ENCODE results near the gene EIF3B. TPM values are rescaled to one million over a fixed set of nuclear protein-coding genes. Genes with fewer than 3 reads are reported as not detected.
"Not testable (repeated sequence)": the region's sequence is repeated elsewhere in the genome, so short reads cannot be mapped to it uniquely, and the experiment has no call there.

Gene EIF3B
- total RNA-seq (10 to 100 TPM; 84.7 to 95.2 TPM), polyA plus RNA-seq (10 to 100 TPM; 28.7 to 84.7 TPM)
- long read RNA-seq, donor 1, transcript EIF3B-201 (19 exons, 3,055 nt) = major isoform, 5 of 39 reads
- long read RNA-seq, donor 1, partial matches to known transcripts = 26 of 39 reads
- long read RNA-seq, donor 1, other reads (novel, unspliced or antisense) = 6 of 39 reads
- long read RNA-seq, donor 2, transcript EIF3B-201 (19 exons, 3,055 nt) = major isoform, 26 of 91 reads
- long read RNA-seq, donor 2, transcript EIF3B-202 (19 exons, 2,966 nt) = minor isoform, 23 of 91 reads
- long read RNA-seq, donor 2, partial matches to known transcripts = 12 of 91 reads
- long read RNA-seq, donor 2, other reads (novel, unspliced or antisense) = 30 of 91 reads

DNA sequence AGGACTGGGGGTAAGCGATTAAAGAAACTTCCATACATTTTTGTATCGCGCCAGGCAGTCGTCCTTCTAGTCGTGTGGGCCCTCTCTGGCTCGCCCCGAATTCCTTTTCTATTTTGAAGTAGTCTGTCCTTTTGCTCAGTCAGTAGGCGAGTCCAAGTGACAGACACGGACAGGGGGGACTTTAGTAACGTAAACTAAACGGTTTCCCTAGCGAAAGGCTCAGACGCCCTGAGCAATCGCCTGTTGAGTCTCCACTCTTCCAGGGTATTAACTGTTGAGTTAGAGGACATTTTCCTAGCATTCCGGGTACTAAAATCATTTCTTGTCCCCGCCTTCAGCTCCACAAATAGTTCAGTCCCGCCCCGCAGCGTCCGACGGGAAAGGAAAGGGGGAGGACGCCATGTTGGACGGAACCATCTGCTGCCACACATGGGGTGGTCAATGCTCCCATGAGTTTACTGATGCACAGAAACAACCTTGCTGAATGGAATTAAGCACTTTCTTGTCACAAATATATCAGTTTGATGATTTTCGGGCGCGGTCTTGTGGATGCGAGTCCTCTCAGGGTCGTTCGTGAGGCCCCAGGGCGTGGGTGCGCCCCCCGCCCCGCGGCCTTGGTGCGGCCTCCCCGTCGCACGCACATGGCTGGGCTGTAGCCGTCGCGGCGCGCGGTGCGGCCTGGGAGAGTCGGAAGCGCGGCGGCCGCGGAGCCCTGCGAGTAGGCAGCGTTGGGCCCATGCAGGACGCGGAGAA is at the start of gene EIF3B:
Gene EIF3B, plus strand, starts transcription at position 642 of the 753 bp plus-strand sequence. Its CDS starts 95 bp downstream, at position 737.
- Histone ChIP-seq H3K9me3 (ENCODE audit: control insufficient read depth, low read length) (no peaks in the 10 kb centered on the region), H3K27me3 (ENCODE audit: control insufficient read depth in 1 of 2, insufficient read depth in 2 of 2, low read length in 1 of 2) (no peaks in the 10 kb centered on the region), H3K27ac (ENCODE audit: low read depth in 1 of 2, low read length in 2 of 2) (peak within 1 kb of the TSS; percentile 84 to 91), H3K36me3 (ENCODE audit: control insufficient read depth in 1 of 2, insufficient read depth in 2 of 2, low read length in 1 of 2) (no peaks in the 10 kb centered on the region), H3K4me3 (ENCODE audit: low read length in 2 of 2) (peak within 1 kb of the TSS; percentile 83 to 95), H3K4me1 (ENCODE audit: control insufficient read depth in 1 of 2, insufficient read depth in 2 of 2, low read length in 2 of 2) (no peaks in the 10 kb centered on the region)
- 0% methylated on average over 55 of the region's 55 CpGs for WGBS, 2 donors
- ATAC-seq (ENCODE audit: low FRiP score) (peak; percentile 97), DNase-seq (peak; percentile 95)
- intact Hi-C loops (cut with DNase I) = loop anchor here in 1 of 2 donors (2.0 to 10.0 kb wide), 2 partner anchors 40 to 780 kb away; partner anchors contain the start of genes PSMG3 and SNX8

DNA sequence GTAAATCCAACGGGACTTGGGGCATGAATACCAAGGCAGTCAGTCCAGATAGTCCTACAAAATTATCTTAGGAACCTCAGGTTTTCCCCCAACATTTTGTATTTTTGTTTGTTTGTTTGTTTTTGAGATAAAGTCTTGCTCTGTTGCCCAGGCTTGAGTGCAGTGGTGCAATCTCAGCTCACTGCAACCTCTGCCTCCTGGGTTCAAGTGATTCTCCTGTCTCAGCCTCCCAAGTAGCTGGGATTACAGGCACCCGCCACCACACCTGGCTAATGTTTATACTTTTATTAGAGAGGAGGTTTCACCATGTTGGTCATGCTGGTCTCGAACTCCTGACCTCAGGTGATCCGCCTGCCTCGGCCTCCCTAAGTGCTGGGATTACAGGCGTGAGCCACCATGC is 49.4 kb upstream of the EIF3B start:
- H3K27me3 ChIP-seq (ENCODE audit: control insufficient read depth in 1 of 2, insufficient read depth in 2 of 2, low read length in 1 of 2); DNase-seq; H3K4me1 ChIP-seq (ENCODE audit: control insufficient read depth in 1 of 2, insufficient read depth in 2 of 2, low read length in 2 of 2); H3K36me3 ChIP-seq (ENCODE audit: control insufficient read depth in 1 of 2, insufficient read depth in 2 of 2, low read length in 1 of 2); H3K9me3 ChIP-seq (ENCODE audit: control insufficient read depth, low read length); intact Hi-C loops (cut with DNase I); H3K27ac ChIP-seq (ENCODE audit: low read depth in 1 of 2, low read length in 2 of 2); H3K4me3 ChIP-seq (ENCODE audit: low read length in 2 of 2); ATAC-seq (ENCODE audit: low FRiP score): not testable (repeated sequence)
- whole genome bisulfite sequencing, 2 donors = 91 to 93% methylated on average over 6 of the region's 6 CpGs

GRCh38 chr7:2306688-2307087 is 47.9 kb upstream of the EIF3B start:
- ATAC-seq (ENCODE audit: low FRiP score) = no peak
- no peaks in the 10 kb centered on the region for H3K4me1 ChIP-seq (ENCODE audit: control insufficient read depth in 1 of 2, insufficient read depth in 2 of 2, low read length in 2 of 2)
- WGBS, 2 donors = 94 to 95% methylated on average over 6 of the region's 6 CpGs
- H3K27ac ChIP-seq (ENCODE audit: low read depth in 1 of 2, low read length in 2 of 2) = no peak overlapping the region
- H3K36me3 ChIP-seq (ENCODE audit: control insufficient read depth in 1 of 2, insufficient read depth in 2 of 2, low read length in 1 of 2) = no peaks in the 10 kb centered on the region
- H3K27me3 ChIP-seq (ENCODE audit: control insufficient read depth in 1 of 2, insufficient read depth in 2 of 2, low read length in 1 of 2) = no peaks in the 10 kb centered on the region
- DNase-seq = no peak
- no peak overlapping the region for H3K4me3 ChIP-seq (ENCODE audit: low read length in 2 of 2)
- no peaks in the 10 kb centered on the region for H3K9me3 ChIP-seq (ENCODE audit: control insufficient read depth, low read length)
- intact Hi-C loops (cut with DNase I) = no loop called here

DNA sequence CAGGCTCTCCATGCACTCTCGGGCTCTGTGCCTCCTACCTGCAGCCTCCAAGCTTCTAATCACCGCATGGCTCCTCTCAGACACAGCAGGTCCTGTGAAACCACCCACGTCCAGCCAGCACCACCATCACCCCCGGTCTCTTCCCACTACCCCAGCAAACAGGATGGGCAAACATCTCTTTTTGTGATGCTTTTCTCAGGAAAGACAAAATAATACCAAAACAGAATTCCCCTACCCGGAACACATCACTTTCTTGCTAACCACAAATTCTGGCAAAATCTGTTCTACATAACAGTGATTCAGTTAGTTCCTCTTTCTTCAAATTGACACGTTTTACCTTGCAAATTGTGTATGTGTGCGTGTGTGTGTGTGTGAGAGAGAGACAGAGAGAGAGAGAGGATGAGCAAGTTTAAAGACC is 46.9 kb upstream of the EIF3B start:
- Histone ChIP-seq H3K27ac (ENCODE audit: low read depth in 1 of 2, low read length in 2 of 2) (no peak overlapping the region), H3K4me1 (ENCODE audit: control insufficient read depth in 1 of 2, insufficient read depth in 2 of 2, low read length in 2 of 2) (no peaks in the 10 kb centered on the region), H3K27me3 (ENCODE audit: control insufficient read depth in 1 of 2, insufficient read depth in 2 of 2, low read length in 1 of 2) (no peaks in the 10 kb centered on the region), H3K4me3 (ENCODE audit: low read length in 2 of 2) (no peak overlapping the region), H3K9me3 (ENCODE audit: control insufficient read depth, low read length) (no peaks in the 10 kb centered on the region), H3K36me3 (ENCODE audit: control insufficient read depth in 1 of 2, insufficient read depth in 2 of 2, low read length in 1 of 2) (no peaks in the 10 kb centered on the region)
- DNase-seq (no peak), ATAC-seq (ENCODE audit: low FRiP score) (no peak)
- WGBS, 2 donors = 87 to 90% methylated on average over 7 of the region's 7 CpGs
- intact Hi-C loops (cut with DNase I) = no loop called here

GRCh38 chr7:2309889-2310331 is 44.7 kb upstream of the EIF3B start:
- WGBS, 2 donors = 78 to 79% methylated on average over 20 of the region's 20 CpGs
- ATAC-seq (ENCODE audit: low FRiP score) (no peak), DNase-seq (no peak)
- Histone ChIP-seq H3K27me3 (ENCODE audit: control insufficient read depth in 1 of 2, insufficient read depth in 2 of 2, low read length in 1 of 2) (no peaks in the 10 kb centered on the region), H3K4me3 (ENCODE audit: low read length in 2 of 2) (no peak overlapping the region), H3K9me3 (ENCODE audit: control insufficient read depth, low read length) (no peaks in the 10 kb centered on the region), H3K27ac (ENCODE audit: low read depth in 1 of 2, low read length in 2 of 2) (no peak overlapping the region), H3K4me1 (ENCODE audit: control insufficient read depth in 1 of 2, insufficient read depth in 2 of 2, low read length in 2 of 2) (no peaks in the 10 kb centered on the region), H3K36me3 (ENCODE audit: control insufficient read depth in 1 of 2, insufficient read depth in 2 of 2, low read length in 1 of 2) (no peaks in the 10 kb centered on the region)
- intact Hi-C loops (cut with DNase I) = no loop called here

GRCh38 chr7:2312267-2312929 is 42.2 kb upstream of the EIF3B start:
- no peak for ATAC-seq (ENCODE audit: low FRiP score)
- H3K4me3 ChIP-seq (ENCODE audit: low read length in 2 of 2) = no peak overlapping the region
- intact Hi-C loops (cut with DNase I) = no loop called here
- H3K36me3 ChIP-seq (ENCODE audit: control insufficient read depth in 1 of 2, insufficient read depth in 2 of 2, low read length in 1 of 2) = no peaks in the 10 kb centered on the region
- no peak overlapping the region for H3K27ac ChIP-seq (ENCODE audit: low read depth in 1 of 2, low read length in 2 of 2)
- DNase-seq = no peak
- no peaks in the 10 kb centered on the region for H3K27me3 ChIP-seq (ENCODE audit: control insufficient read depth in 1 of 2, insufficient read depth in 2 of 2, low read length in 1 of 2)
- H3K4me1 ChIP-seq (ENCODE audit: control insufficient read depth in 1 of 2, insufficient read depth in 2 of 2, low read length in 2 of 2) = no peaks in the 10 kb centered on the region
- H3K9me3 ChIP-seq (ENCODE audit: control insufficient read depth, low read length) = no peaks in the 10 kb centered on the region
- 89 to 90% methylated on average over 17 of the region's 17 CpGs for WGBS, 2 donors

GRCh38 chr7:2313450-2314208 is 41.0 kb upstream of the EIF3B start:
- no peaks in the 10 kb centered on the region for H3K27me3 ChIP-seq (ENCODE audit: control insufficient read depth in 1 of 2, insufficient read depth in 2 of 2, low read length in 1 of 2)
- no peaks in the 10 kb centered on the region for H3K4me1 ChIP-seq (ENCODE audit: control insufficient read depth in 1 of 2, insufficient read depth in 2 of 2, low read length in 2 of 2)
- no peaks in the 10 kb centered on the region for H3K9me3 ChIP-seq (ENCODE audit: control insufficient read depth, low read length)
- ATAC-seq (ENCODE audit: low FRiP score) (peak; percentile 40), DNase-seq (peak; percentile 65 to 83)
- H3K36me3 ChIP-seq (ENCODE audit: control insufficient read depth in 1 of 2, insufficient read depth in 2 of 2, low read length in 1 of 2) = no peaks in the 10 kb centered on the region
- H3K27ac ChIP-seq (ENCODE audit: low read depth in 1 of 2, low read length in 2 of 2) = no peak overlapping the region
- intact Hi-C loops (cut with DNase I) = loop anchor here in 1 of 2 donors (2.0 kb wide), 1 partner anchor 41 kb away; the partner anchor contains the start of gene EIF3B
- H3K4me3 ChIP-seq (ENCODE audit: low read length in 2 of 2) = peak overlapping the region; percentile 44 to 62
- WGBS, 2 donors = 25 to 31% methylated on average over 34 to 42 of the region's 42 CpGs

Measured in aorta (tissue), 5 donors.